Jurkat, Clone E6-1 (cell line): ENCODE data around the gene ITPR3.

ENCODE experiments used
- DNase-seq: peaks from one replicate; pipeline ENCODE4 v3.0.0-alpha.2; 2011; ENCODE audit warnings: low read depth, low spot score
- H3K4me3 ChIP-seq: 2 replicates; pipeline ENCODE4 v1.5.1; 2011; ENCODE audit warnings: mild to moderate bottlenecking, low read length, control low read depth, moderate library complexity

The ITPR3 gene

GRCh38 chr6:33722103-33722623, 101.0 kb downstream of the ITPR3 start:
- H3K4me3 ChIP-seq = no peak overlapping the region
- DNase-seq = no peak

- no peak overlapping the region for H3K4me3 ChIP-seq
- DNase-seq = no peak
Observed at GRCh38 chr6:33723371-33724085, 102.4 kb downstream of the ITPR3 start.

- DNase-seq = no peak
- no peak overlapping the region for H3K4me3 ChIP-seq
Observed at GRCh38 chr6:33724102-33725023, 103.2 kb downstream of the ITPR3 start.

GRCh38 chr6:33725222-33725621, 104.1 kb downstream of the ITPR3 start:
- no peak overlapping the region for H3K4me3 ChIP-seq
- no peak for DNase-seq

- DNase-seq = no peak
- H3K4me3 ChIP-seq = no peak overlapping the region
Observed at GRCh38 chr6:33725891-33726673, 105.0 kb downstream of the ITPR3 start.

GRCh38 chr6:33726696-33727095, 105.6 kb downstream of the ITPR3 start:
- no peak overlapping the region for H3K4me3 ChIP-seq
- DNase-seq = no peak

GRCh38 chr6:33727126-33727525, 106.0 kb downstream of the ITPR3 start:
- H3K4me3 ChIP-seq = no peak overlapping the region
- no peak for DNase-seq

GRCh38 chr6:33727932-33728331, 106.8 kb downstream of the ITPR3 start:
- H3K4me3 ChIP-seq = no peak overlapping the region
- DNase-seq = no peak

GRCh38 chr6:33728438-33728837, 107.3 kb downstream of the ITPR3 start:
- H3K4me3 ChIP-seq = no peak overlapping the region
- DNase-seq = no peak

- DNase-seq = no peak
- H3K4me3 ChIP-seq = no peak overlapping the region
Observed at GRCh38 chr6:33729059-33729458, 107.9 kb downstream of the ITPR3 start.

- no peak overlapping the region for H3K4me3 ChIP-seq
- no peak for DNase-seq
Observed at GRCh38 chr6:33730611-33731010, 109.5 kb downstream of the ITPR3 start.

- no peak for DNase-seq
- no peak overlapping the region for H3K4me3 ChIP-seq
Observed at GRCh38 chr6:33731035-33731434, 109.9 kb downstream of the ITPR3 start.

- no peak overlapping the region for H3K4me3 ChIP-seq
- no peak for DNase-seq
Observed at GRCh38 chr6:33731751-33732282, 110.7 kb downstream of the ITPR3 start.

- H3K4me3 ChIP-seq = no peak overlapping the region
- DNase-seq = no peak
Observed at GRCh38 chr6:33732385-33732784, 111.3 kb downstream of the ITPR3 start.

GRCh38 chr6:33732817-33733708, 111.9 kb downstream of the ITPR3 start:
- H3K4me3 ChIP-seq = no peak overlapping the region
- no peak for DNase-seq

- DNase-seq = no peak
- no peak overlapping the region for H3K4me3 ChIP-seq
Observed at GRCh38 chr6:33733709-33734007, 112.5 kb downstream of the ITPR3 start.

GRCh38 chr6:33735216-33735615, 114.1 kb downstream of the ITPR3 start:
- no peak for DNase-seq
- no peak overlapping the region for H3K4me3 ChIP-seq

GRCh38 chr6:33737267-33738026, 116.3 kb downstream of the ITPR3 start:
- DNase-seq = no peak
- no peak overlapping the region for H3K4me3 ChIP-seq
